ENCODE results near the gene COPZ1.

DNA sequence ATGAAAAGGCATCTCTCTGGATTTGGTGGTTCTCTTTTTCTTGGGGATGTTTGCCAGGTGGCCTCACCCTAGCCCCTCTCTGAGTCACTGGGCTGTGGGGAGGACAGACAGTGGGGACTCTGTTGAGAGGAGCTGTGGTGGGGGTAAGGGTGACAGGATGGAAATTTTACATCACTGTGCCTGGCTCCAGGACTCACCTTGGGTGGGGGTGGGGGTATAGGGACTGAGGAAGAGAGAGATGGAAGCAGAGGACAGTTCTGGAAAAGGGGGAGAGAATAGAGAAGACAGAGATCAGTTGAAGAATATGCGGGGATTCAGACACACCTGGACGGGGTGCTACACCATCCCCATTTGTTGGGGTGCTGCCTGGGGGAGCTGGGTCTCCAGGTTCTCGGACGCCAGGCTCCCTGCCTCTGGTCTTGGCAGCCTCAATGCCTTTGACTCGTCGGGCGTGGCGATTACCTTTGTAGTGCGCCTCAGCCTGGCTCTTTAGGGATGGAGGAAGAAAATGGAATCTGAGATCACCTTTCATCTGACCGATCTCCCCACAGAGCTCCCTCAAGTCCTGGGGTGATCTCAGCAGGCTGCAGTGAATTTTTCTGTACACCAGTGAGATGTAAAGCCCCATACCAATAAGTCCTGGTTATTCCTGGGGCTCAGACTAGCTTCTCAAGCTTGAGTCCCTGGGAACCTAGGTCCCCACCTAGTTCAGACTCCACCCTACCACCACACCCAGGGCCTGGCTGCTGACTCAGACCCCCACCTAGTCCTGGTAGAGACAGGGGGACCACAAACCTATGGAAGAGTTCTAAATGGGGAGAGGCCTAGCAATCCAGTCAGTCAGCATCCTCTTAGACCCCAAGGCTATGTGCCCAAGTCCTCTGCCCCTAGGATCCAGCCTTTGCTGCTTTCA, 49.0 kb downstream of the COPZ1 start:
- TF ChIP-seq, protein P1, sequence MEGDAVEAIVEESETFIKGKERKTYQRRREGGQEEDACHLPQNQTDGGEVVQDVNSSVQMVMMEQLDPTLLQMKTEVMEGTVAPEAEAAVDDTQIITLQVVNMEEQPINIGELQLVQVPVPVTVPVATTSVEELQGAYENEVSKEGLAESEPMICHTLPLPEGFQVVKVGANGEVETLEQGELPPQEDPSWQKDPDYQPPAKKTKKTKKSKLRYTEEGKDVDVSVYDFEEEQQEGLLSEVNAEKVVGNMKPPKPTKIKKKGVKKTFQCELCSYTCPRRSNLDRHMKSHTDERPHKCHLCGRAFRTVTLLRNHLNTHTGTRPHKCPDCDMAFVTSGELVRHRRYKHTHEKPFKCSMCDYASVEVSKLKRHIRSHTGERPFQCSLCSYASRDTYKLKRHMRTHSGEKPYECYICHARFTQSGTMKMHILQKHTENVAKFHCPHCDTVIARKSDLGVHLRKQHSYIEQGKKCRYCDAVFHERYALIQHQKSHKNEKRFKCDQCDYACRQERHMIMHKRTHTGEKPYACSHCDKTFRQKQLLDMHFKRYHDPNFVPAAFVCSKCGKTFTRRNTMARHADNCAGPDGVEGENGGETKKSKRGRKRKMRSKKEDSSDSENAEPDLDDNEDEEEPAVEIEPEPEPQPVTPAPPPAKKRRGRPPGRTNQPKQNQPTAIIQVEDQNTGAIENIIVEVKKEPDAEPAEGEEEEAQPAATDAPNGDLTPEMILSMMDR (conservative IDR thresholded peaks at IDR 0.05; ENCODE audit: low read length), result no peak
- TF ChIP-seq EZH2phosphoT487 (IDR thresholded peaks at IDR 0.05; ENCODE audit: borderline replicate concordance), result no peak

Measured in Loucy (cell line).